ENCODE results near the gene PLA2G2D.

PLA2G2D gene

GRCh38 chr1:20143318-20143717 lies 24.0 kb upstream of the PLA2G2D start:
- H3K4me3 ChIP-seq (ENCODE audit: low read depth, low read length), result no peak overlapping the region
- no peak for DNase-seq (ENCODE audit: low read depth)
- no peak for TF ChIP-seq CTCF (IDR thresholded peaks at IDR 0.05; ENCODE audit: insufficient read depth, low read depth, low read length, missing control alignments)

GRCh38 chr1:20142001-20142710 lies 22.8 kb upstream of the PLA2G2D start:
- H3K4me3 ChIP-seq (ENCODE audit: low read depth, low read length), result no peak overlapping the region
- TF ChIP-seq CTCF (IDR thresholded peaks at IDR 0.05; ENCODE audit: insufficient read depth, low read depth, low read length, missing control alignments), result no peak
- no peak for DNase-seq (ENCODE audit: low read depth)

- TF ChIP-seq CTCF (IDR thresholded peaks at IDR 0.05; ENCODE audit: insufficient read depth, low read depth, low read length, missing control alignments), result no peak
- no peak overlapping the region for H3K4me3 ChIP-seq (ENCODE audit: low read depth, low read length)
- DNase-seq (ENCODE audit: low read depth), result no peak
Observed at GRCh38 chr1:20141466-20141865, 22.1 kb upstream of the PLA2G2D start.

GRCh38 chr1:20141001-20141400 lies 21.7 kb upstream of the PLA2G2D start:
- H3K4me3 ChIP-seq (ENCODE audit: low read depth, low read length), result no peak overlapping the region
- no peak for TF ChIP-seq CTCF (IDR thresholded peaks at IDR 0.05; ENCODE audit: insufficient read depth, low read depth, low read length, missing control alignments)
- no peak for DNase-seq (ENCODE audit: low read depth)

- no peak for DNase-seq (ENCODE audit: low read depth)
- no peak overlapping the region for H3K4me3 ChIP-seq (ENCODE audit: low read depth, low read length)
- TF ChIP-seq CTCF (IDR thresholded peaks at IDR 0.05; ENCODE audit: insufficient read depth, low read depth, low read length, missing control alignments), result no peak
Observed at GRCh38 chr1:20139776-20140612, 20.7 kb upstream of the PLA2G2D start.

GRCh38 chr1:20138961-20139550 lies 19.7 kb upstream of the PLA2G2D start, which contains the start of gene PLA2G2F:
PLA2G2F (plus strand) TSS chr1:20139323; CDS start chr1:20139428, 105 bp downstream.
- no peak for DNase-seq (ENCODE audit: low read depth)
- no peak for TF ChIP-seq CTCF (IDR thresholded peaks at IDR 0.05; ENCODE audit: insufficient read depth, low read depth, low read length, missing control alignments)

More at GRCh38 chr1:20138961-20139550, 19.7 kb upstream of the PLA2G2D start, which contains the start of gene PLA2G2F:
- H3K4me3 ChIP-seq (ENCODE audit: low read depth, low read length), result no peak within 1 kb of the TSS
